HTERT RPE-1 (cell line): Measurements from ENCODE around the gene KCTD17.

ENCODE experiments used
- in situ Hi-C: fragments of 300-500 bp; cut with MboI; formaldehyde crosslinking; loops from 4 replicates; pipeline ENCODE4 v1.14.3; 2020; ENCODE audit warnings: low sequenced_read_pairs

The KCTD17 gene

DNA sequence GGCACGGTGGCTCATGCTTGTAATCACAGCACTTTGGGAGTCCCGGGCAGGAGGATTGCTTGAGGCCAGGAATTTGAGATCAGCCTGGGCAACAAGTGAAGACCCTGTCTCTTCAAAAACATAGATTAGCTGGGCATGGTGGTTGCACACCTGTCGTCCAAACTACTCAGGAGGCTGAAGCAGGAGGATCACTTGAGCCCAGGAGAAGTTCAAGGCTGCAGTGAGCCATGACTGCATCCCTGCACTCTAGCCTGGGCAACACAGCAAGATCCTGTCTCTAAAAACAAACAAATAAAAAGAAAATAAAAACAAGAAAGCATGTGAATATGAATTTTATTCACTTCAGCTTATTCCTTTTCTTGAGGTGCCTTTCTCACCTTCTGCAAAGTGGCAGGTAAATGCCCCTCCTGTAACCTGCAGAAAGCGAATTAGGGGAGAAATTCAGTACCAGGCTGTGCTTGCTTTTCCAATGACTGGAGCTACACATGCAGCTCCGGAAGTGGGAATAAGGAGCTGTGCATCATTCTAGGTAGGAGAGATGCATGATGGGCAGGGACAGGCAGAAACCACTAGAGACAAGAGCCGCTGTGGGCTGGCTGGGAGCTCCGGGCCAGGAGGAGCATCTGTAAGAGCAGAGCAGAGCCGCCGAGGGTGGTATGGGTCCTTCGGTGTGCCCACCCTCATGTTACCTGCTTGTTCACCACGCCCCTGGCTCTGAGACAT lies 14.7 kb upstream of the KCTD17 start:
- in situ Hi-C loops = no loop called here

DNA sequence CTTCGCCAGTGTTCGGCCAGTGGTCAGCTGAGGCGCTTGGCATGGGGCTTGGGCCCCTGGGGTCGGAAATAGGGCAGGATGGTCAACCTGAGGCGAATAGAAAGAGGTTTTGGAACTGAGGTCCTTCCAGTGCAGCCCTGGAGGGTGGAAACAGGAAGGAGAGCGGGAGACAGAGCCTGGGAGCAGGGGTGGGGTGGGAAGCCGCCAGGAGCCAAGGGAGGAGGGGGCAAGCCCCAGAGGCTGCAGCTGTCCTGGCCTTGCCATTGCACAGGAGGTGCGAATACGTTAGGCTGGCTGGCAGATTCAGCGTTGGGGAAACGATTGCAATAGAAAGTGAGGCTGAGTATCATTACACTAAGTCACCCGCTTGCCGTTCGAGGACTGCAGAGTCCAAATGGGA lies 13.9 kb upstream of the KCTD17 start:
- in situ Hi-C loops = no loop called here

DNA sequence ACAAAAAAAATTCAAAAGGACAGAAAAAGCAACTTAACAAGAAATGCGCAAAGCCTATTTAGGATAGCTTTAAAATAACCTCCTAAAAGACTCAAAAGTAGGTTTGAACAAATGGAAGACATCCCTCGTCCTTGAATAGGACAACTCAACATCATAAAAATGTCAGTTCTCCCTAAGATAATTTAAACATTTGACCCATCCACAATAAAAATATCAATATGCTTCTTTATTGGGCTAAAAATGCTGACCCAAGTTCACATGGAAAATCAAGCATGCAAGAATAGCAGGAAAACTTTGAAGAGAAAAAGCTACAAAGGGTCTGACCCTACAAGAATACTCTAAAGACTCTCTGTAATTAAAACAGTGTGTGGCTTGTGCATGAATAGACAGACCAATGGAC lies 12.1 kb upstream of the KCTD17 start:
- in situ Hi-C loops = no loop called here

DNA sequence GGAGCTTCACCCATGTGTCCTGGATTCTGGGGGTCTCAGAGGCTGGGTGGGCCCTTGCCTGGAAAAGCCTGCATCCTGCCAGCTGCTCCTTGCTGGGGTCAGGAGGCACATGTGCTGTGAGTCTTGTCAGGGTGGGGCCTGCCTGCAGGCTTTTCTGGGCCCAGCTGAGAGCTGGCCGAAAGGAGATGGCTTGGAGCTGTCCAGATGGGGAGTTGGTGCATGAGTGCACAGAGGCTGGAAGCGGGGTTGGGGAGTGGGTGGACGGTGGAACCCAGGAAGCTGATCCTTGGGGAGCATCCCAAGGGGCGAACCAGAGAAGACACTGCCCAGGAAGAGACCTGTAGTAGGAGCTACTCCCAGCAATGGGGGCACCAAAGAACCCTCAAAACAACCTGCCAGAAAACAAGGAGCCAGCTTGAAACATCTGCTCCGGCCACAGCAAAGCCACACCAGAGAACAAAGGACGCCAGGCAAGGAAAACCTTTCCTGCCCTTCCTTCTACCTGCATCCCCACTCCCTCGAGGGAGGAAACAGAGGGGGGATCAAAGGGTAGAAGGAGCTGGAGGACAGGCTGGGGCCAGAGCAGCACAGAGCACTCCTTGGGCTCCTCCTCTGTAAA lies 8.2 kb upstream of the KCTD17 start:
- in situ Hi-C loops = no loop called here

DNA sequence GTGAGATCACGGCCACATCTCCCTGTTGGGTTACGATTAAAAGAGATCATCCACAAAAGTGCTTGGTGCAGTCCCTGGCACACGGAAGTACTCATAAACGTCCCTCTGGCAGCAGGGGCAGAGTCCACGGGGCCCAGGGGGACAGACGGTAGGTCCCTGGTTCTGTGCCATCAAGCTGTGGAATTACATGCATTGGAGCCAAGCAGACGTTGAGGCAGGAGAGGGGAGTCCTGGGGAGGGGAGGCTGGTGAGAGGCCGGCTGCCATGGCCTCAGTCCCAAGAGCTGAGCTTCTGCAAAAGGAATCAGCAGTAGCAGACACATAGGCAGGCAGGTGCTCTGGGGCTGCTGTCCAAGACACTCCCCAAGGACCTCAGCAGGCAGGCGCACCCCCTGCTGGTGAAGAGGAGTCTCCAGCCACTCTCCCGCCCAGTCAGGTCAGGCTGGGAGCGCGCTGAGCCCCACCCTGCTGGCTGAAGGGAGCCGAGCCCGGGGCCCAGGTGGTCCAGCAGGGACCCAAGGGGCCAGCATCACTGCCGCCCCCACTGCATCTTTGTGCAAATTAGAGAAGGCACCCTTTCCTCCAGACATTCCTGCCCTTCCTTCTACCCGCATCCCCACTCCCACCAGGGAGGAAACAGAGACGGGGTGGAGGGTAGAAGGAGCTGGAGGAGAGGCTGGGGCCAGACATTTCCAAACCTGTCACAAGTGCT lies 7.6 kb upstream of the KCTD17 start:
- in situ Hi-C loops = no loop called here

DNA sequence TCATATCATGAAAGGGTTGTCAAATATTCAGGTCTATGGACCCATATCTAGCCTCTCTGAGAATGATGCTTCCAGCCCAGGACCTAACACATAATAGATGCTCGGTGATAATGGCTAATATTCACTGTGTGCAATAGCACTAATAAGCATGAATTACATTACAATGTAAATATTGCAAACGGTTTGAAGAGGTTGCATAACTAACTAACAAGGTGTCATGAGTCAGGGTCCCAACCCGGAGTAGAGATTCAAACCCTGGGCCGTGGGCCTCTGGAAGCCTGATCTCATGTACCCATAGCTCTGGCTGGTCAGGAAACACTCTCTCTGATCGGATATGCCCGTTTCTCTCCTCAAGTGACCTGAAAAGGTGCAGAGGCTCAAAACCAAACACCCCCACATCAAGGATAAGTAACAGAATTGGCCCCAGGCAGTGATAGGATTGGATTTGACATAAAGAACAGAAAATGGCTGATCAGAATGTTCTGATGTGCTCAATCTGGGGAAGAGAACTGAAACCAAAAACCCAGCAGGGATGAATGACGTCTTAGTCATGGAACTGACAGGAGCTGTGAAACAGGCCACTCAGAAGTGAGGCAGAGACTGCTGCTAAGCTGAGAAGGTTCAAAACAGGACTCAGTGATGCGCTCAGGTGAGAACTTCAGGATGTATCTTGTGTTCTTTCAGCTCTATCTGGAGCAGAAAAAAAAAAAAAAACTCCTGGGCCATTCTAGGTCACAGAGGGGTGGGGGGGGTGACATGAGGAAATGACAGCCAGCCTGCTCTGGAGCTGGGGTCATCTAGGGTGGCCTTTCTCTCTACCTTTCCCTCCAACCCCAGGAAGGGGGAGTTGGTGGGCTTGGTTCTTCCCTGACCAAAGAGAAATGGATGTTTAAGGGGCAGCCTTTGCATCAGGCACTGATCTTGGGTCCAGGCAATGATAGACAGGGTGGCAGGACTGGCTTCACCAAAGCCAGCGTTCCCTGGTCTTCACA lies 6.6 kb upstream of the KCTD17 start:
- in situ Hi-C loops = no loop called here

DNA sequence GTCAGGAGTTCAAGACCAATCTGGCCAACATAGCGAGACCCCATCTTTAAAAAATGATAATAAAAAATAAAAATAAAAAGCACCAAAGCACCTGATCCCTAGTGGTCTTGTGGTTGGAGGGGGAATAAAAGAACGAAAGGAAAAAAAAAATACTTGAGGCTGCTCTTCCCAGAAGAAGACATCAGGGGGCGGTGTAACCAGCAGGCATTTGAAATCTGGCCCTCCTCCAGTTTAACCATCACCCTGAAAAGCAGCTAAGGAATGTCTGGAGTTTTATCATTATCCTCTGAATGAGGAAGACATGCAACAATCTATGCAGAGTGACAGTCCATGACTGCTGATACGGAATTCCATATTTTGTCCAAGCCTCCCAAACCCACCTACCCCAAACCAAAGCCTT lies 5.6 kb upstream of the KCTD17 start:
- in situ Hi-C loops = no loop called here

DNA sequence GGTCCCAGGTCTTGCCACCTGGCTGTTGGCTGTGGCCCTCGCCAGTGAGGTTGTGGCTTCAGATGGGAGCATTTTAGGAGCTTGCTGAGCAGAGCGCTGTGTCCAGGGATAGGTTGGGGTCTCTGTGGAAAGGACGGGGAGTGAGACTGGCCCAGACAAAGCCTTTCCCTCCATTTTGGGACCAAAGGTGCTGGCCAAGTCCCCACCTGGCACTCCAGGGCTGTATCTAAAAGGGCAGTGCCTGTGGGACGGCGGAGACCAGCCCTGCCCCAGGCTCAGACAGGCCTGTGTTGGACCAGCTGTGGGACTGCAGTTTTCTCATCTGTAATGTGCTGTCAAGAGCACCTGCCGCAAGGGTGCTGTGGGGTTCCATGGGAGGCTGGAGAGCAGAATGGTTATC lies 5.0 kb upstream of the KCTD17 start:
- in situ Hi-C loops = no loop called here

DNA sequence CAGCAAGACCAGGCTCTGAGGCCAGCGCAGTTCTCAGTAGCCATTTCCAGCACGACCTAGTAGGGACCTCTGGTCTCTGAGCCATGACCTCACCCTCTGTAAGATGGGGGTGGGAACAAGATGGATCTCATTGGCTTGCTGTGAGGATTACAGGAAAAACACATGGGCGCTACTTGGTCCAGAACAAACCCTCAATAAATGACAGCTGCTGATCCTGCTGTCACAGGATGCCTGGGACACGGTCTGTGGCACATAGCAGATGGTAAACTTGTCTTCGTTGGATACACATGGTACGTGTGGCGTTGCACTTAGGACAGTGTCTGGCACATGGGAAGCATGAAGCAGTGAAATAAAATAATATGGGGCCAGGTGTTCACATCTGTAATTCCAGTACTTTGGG lies 4.5 kb upstream of the KCTD17 start:
- in situ Hi-C loops = no loop called here

DNA sequence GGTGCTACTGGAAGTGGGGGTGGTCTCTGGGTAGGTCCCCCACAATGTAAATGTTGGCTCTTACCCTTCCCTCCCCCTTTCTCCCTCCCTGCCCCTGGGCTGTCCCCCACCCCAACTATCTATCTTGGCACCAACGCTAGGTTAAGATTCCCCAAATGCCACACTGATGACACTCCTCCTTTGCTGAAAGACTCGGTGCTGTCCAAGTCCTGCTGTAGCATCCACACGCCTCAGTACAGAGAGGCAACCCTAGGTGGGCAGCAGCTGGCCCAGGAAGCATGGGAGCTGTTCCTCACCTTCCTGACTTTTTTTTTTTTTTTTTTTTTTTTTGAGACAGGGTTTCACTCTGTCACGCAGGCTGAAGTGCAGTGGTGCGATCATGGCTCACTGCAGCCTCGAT lies 3.4 kb upstream of the KCTD17 start:
- in situ Hi-C loops = no loop called here

DNA sequence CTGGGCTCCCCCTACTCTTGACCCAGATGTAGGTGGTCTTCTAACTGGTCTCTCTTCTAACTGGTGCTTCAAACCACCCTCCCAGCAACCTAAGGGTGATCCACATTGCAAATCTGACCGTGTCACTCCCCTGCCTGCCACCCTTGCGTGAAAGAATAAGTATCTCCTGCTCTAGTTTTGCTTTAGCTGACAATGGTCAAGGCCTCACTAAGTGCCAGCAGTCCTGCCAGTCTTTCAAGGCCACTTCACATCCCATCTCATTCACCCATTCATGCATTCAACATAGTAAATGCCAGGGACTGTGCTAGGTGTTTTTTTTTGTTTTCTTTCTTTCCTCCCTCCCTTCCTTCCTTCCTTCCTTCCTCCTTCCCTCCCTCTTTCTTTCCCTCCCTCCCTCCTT lies 2.3 kb upstream of the KCTD17 start:
- in situ Hi-C loops = no loop called here

DNA sequence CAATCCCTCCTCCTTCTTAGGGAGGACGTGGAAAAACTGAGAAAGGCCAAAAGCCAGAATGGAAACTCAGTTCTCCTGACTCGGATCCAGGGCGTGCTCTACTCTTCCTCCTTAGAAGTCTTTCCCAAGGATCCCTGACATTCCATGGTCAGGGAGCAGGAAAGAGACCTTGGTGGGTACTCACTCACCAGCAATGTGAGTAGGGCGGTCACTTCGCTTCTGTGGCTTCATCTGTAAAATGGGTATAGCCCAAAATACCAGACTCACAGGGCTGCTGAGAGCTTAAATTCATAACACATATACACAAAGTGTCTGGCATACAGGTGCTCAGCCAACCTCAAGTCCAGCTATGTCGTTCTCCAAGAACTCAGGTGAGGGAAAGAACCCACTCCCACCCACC lies 629 bp upstream of the KCTD17 start:
- in situ Hi-C loops = no loop called here

DNA sequence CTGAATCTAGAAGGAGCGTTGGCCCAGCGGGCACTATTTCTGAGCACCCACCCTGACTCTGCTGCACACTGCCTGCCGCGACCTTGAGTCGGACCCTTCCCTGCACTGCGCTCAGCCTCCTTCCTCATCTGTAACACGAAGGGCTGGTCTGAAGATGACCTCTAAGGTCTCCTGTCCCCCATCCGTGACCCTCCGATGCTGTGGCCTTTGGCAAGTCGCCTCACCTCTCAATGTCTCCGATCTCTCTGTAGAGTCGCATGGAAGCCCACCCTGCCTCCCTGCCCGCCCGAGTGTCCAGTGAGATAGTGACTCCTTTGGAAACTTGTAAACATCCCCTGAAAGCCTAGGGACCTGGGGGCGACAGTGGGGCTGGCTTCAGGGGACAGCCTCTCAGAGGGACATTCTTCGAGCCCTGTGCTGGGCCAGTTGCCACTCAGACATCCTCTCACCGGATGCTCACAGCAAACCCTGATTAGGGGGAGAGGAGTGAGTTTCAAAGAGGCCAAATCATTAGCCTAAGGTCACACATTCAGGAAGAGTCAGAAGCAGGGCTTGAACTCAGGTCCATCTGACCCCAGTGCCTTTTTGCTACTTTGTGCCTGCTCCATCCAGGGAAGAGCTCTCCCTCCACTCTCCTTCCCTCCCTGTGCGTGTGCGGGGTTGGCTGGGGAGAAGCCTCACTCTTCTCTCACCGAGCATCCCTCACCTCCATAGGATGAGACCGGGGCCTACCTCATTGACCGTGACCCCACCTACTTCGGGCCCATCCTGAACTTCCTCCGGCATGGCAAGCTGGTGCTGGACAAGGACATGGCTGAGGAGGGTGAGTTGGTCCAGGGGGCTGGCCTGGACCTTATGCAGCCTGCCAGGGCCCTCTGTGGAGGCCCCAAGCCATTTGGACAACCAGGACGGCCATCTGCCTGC lies 1.1 kb downstream of the KCTD17 start:
- in situ Hi-C loops = no loop called here

DNA sequence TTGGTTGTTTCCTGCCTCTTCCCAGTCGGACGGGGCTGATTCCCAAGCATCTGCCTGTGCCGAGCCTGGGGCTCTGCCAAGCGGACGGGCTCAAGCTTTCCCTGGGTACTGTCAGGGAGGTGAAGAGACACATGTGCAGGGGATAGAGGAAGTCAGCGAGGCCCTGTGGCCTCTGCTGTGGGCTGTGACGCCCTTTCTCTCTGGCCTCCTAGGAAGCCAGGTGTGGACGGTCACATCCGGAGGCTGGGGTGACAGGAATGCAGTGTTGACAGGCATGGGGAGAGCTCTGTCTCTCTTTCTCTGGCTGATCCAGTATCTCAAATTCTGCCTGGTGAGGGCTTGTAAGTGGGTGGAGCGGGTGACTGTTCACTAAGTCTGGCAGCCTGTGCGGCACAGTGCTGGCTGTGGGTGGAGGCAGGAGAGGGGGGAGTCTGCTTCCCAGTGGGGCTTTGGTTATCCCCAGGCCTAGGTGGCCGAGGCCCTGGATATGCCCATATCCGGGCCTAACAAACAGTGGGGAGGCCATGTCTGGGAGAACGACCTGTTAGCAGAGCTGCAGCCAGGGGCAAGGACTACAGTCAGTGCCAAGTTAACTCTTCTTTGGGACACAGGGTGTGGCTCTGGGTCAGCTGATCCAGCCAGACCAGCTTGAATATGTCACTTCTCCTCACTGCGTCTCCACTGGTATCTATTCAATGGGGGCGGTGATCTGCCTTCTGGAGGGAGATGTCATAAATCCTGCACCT lies 1.9 kb downstream of the KCTD17 start:
- in situ Hi-C loops = no loop called here

DNA sequence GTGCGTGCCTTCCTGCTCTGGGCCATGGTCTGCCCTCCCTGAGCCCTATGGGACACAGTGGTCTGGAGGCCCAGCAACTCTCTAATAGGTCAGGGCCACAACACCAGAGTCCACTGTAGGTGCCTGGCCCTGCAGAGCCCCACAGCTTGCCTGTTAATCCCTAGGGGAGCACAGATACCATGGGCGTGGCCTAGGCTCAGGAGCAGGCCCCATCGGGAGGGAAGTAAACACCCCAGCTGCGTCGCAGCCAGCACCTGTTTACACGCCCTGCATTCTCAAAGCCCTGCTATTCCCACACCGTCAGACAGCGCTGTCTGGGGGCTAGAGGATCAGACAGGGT lies 2.5 kb downstream of the KCTD17 start:
- in situ Hi-C loops = no loop called here

DNA sequence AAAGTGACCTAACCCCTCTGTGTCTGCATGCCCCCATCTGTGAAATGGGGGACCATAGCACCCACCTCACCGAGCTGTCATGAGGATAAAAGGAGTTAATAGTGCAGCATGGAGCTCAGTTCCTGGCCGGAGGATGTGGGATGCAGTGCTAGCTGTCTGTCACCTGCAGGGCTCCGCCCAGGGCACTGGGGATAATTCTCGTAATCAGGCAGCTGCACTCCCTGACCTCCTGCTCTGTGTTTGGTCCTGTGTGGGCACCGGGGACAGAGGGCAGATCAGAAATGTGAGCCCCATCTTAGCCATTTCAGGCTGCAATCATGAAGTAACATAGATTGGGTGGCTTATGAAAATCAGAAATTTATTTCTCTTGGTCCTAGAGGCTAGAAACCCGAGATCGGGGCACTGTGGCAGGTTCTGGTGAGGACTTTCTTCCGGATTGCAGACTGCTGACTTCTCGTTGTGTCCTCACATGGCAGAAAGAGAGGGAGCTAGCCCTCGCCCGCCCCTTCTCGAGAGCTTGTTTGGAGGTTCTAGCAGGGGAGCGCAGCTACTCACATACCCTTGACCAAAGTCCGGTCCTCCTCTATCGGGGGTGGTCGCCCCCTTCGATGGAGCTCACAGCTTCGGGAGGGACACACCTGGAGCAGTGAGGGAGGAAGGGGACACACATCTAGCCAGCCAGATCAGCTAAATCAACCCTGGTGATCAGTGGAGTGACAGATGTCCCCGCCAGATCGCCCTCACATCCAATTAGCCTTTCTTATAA lies 3.2 kb downstream of the KCTD17 start:
- in situ Hi-C loops = no loop called here

DNA sequence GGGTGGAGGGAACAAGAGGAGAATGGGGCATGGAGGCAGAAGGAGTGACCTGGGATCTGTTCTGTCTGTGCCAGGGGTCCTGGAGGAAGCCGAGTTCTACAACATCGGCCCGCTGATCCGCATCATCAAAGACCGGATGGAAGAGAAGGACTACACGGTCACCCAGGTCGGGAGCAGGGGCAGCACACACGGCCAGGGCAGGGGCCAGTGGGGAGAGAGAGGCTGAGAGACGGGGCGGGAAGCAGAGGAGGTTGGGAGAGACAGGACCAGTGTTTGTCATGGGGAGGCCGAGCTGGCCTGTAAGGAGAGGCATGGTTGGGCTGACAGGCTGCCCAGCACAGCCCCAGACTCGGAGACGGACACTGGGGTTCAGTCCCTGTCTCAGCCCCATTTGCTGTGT lies 4.7 kb downstream of the KCTD17 start:
- in situ Hi-C loops = no loop called here

DNA sequence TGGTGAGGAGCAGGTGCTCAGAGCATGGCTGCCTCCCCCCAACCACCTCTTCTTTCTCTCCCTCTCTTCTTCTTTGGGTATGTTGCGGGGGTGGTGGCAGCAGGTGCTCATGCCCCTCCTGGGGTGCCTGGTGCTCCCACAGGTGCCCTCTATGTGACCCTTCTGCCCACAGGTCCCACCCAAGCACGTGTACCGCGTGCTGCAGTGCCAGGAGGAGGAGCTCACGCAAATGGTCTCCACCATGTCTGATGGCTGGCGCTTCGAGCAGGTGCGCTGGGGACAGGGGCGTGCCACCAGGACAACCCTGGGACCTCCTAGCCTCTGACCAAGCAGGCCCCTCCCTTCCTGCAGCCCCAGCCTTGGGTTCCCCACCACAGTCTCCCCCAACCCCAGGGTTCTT lies 5.7 kb downstream of the KCTD17 start:
- in situ Hi-C loops = no loop called here
